IgD-negative memory B cell (primary cell): ENCODE measurements around the gene KANK2. TPM values are rescaled to one million over a fixed set of nuclear protein-coding genes. Genes with fewer than 3 reads are reported as not detected.
"Not testable (repeated sequence)": the region's sequence is repeated elsewhere in the genome, so short reads cannot be mapped to it uniquely, and the experiment has no call there.

ENCODE experiments used
- H3K27ac Mint-ChIP-seq, 3 donors: one replicate each; pipeline ENCODE4 v1.8.0; 2020 to 2022; ENCODE audit warnings: mild to moderate bottlenecking in 3 of 3, mixed read lengths in 3 of 3, moderate library complexity in 1 of 3
- H3K27me3 Mint-ChIP-seq: one replicate; pipeline ENCODE4 v1.8.0; 2021; ENCODE audit warnings: mixed read lengths
- H3K36me3 Mint-ChIP-seq: one replicate; pipeline ENCODE4 v1.8.0; 2020; ENCODE audit warnings: mild to moderate bottlenecking, mixed read lengths
- H3K4me1 Mint-ChIP-seq, 3 donors: one replicate each; pipeline ENCODE4 v1.8.0; 2020 to 2022; ENCODE audit warnings: mixed read lengths in 3 of 3, mild to moderate bottlenecking in 1 of 3
- H3K4me3 Mint-ChIP-seq, 4 donors: one replicate each; pipeline ENCODE4 v1.8.0; 2020 to 2022; ENCODE audit warnings: mild to moderate bottlenecking in 4 of 4, mixed read lengths in 4 of 4, moderate library complexity in 3 of 4
- H3K9me3 Mint-ChIP-seq, 3 donors: one replicate each; pipeline ENCODE4 v1.8.0; 2020 to 2021; ENCODE audit warnings: mixed read lengths in 3 of 3, mild to moderate bottlenecking in 1 of 3
- polyA plus RNA-seq: library from polyadenylated mRNA; unstranded; fragments of 300-500 nt; fragmentation: Illumina TruSeq; gene quantifications from one replicate; pipeline ENCODE4 v1.2.3, GENCODE V29; 2021

The KANK2 gene
- polyA plus RNA-seq, 1 donor from 2014 or later: not detected

DNA sequence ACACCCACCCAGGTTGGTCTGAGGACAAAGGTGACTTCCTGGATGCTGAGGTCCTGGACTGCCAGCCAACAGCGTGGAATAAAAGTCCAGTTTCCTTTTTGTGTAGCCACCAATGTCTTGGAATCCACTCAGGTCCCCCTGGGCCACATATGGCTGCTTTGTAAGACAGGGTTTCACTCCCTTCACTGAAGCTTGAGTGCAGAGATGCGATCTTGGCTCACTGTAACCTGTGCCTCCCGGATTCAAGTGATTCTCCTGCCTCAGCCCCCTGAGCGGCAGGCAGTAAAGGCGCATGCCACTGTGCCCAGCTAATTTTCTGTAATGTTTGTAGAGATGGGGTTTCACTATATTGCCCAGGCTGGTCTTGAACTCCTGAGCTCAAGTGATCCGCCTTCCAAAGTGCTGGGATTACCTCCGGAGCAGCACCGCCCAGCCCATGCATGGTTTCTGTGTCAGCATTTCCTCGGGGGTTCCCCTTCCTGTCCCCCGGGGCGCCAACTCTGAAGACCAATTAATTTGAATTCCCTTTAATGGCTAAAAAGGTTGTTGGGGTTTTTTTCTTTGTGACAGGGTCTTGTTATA is 17.5 kb downstream of the KANK2 start:
- Mint-ChIP-seq H3K27ac (peak overlapping the region in 1 of 3 donors; percentile 81), H3K27me3 (peaks cover 22% of the 10 kb centered on the region), H3K36me3 (no peaks in the 10 kb centered on the region), H3K4me1 (peaks cover 9 to 12% (median 11%) of the 10 kb centered on the region in 3 donors), H3K4me3 (peak overlapping the region; percentile 32 to 93 (median 75)), H3K9me3 (peaks cover 4 to 5% (median 4%) of the 10 kb centered on the region in 3 donors)

GRCh38 chr19:11179145-11179465 is 18.2 kb downstream of the KANK2 start:
- H3K27ac Mint-ChIP-seq, H3K4me3 Mint-ChIP-seq, H3K9me3 Mint-ChIP-seq, H3K36me3 Mint-ChIP-seq: not testable (repeated sequence)
- Mint-ChIP-seq H3K27me3 (peaks cover 22% of the 10 kb centered on the region), H3K4me1 (peaks cover 9 to 12% (median 11%) of the 10 kb centered on the region in 3 donors)

DNA sequence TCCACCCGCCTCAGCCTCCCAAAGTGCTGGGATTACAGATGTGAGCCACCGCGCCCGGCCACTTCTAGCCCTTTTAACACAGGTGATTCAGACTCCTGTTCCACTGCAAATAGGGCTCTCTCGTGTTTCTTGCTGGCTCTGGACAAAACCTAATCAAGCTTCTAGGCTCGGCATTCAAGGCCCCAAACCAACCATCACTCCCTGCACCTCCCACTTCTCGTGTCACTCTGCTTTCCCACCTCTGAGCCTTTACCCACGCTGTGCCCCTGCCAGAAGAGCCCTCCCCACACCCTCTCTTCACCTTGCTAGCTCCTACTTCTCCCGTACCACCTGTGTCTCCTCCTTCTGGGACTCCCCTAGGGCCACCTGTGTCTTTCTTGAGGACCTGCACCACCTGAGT is 19.8 kb downstream of the KANK2 start:
- H3K4me3 Mint-ChIP-seq: peak overlapping the region in 1 of 4 donors; percentile 48
- H3K36me3 Mint-ChIP-seq: no peaks in the 10 kb centered on the region
- no peaks in the 10 kb centered on the region for H3K9me3 Mint-ChIP-seq
- H3K27ac Mint-ChIP-seq: no peak overlapping the region
- peaks cover 9 to 12% (median 11%) of the 10 kb centered on the region in 3 donors for H3K4me1 Mint-ChIP-seq
- H3K27me3 Mint-ChIP-seq: peaks cover 18% of the 10 kb centered on the region

GRCh38 chr19:11176466-11177193 is 20.7 kb downstream of the KANK2 start:
- Mint-ChIP-seq H3K4me1 (peaks cover 9 to 12% (median 11%) of the 10 kb centered on the region in 3 donors), H3K9me3 (no peaks in the 10 kb centered on the region), H3K27ac (peak overlapping the region in 1 of 3 donors; percentile 63), H3K27me3 (peaks cover 18% of the 10 kb centered on the region), H3K36me3 (no peaks in the 10 kb centered on the region), H3K4me3 (no peak overlapping the region)

DNA sequence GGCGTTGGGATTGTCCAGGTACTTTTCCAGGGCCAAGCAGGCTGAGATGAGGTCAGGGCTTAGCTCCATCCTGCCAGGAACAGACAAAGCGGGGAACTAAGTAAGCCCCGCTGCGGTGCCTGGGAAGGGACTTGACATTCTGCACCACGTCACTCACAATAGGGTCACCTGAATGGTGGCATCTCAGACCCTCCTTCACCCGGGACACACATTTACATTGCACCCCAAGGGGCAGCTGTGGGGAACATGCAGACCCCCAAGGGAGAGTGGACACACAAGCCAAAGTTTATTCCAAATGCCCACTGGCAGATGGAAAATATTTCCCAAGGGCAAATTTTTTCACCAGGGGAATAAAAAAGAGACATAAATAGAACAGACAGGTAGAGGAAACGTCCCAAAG is 21.4 kb downstream of the KANK2 start:
- Mint-ChIP-seq H3K4me1 (peaks cover 9 to 12% (median 11%) of the 10 kb centered on the region in 3 donors), H3K27me3 (peaks cover 18% of the 10 kb centered on the region), H3K4me3 (no peak overlapping the region), H3K36me3 (no peaks in the 10 kb centered on the region), H3K9me3 (no peaks in the 10 kb centered on the region), H3K27ac (no peak overlapping the region)

- Mint-ChIP-seq H3K36me3 (no peaks in the 10 kb centered on the region), H3K27me3 (peaks cover 10% of the 10 kb centered on the region), H3K9me3 (no peaks in the 10 kb centered on the region), H3K27ac (no peak overlapping the region), H3K4me1 (peaks cover 0 to 2% (median under 1%) of the 10 kb centered on the region in 3 donors), H3K4me3 (no peak overlapping the region)
Observed at GRCh38 chr19:11174336-11174735, 23.0 kb downstream of the KANK2 start.

GRCh38 chr19:11173516-11174155 is 23.7 kb downstream of the KANK2 start:
- peaks cover 7% of the 10 kb centered on the region for H3K27me3 Mint-ChIP-seq

DNA sequence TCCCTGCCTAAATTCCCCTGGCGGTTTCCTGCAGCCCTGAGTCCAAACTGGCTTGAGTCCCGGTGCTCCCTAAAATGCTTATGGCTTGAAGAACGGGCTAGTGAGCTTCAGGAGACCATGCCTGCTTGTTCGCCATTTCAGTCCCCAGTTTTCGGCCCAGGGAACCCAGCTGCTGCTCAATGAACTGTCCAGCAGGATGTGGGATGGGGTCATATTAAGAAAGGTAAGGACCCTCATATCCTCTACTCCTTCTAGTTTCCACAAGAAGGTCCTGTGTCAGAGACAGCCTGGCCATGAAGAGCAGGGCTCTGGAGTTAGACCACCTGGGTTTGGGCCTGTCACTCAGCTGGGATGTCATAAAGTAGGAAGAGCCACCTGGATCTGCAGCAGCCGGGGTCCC is 24.8 kb downstream of the KANK2 start:
- H3K27ac Mint-ChIP-seq: no peak overlapping the region
- H3K9me3 Mint-ChIP-seq: no peaks in the 10 kb centered on the region
- H3K27me3 Mint-ChIP-seq: peaks cover 3% of the 10 kb centered on the region
- no peaks in the 10 kb centered on the region for H3K4me1 Mint-ChIP-seq
- H3K4me3 Mint-ChIP-seq: no peak overlapping the region
- H3K36me3 Mint-ChIP-seq: no peaks in the 10 kb centered on the region

More at GRCh38 chr19:11173516-11174155, 23.7 kb downstream of the KANK2 start:
- Mint-ChIP-seq H3K36me3 (no peaks in the 10 kb centered on the region), H3K9me3 (no peaks in the 10 kb centered on the region), H3K27ac (no peak overlapping the region), H3K4me1 (peaks cover 0 to 2% (median 0%) of the 10 kb centered on the region in 3 donors), H3K4me3 (no peak overlapping the region)

DNA sequence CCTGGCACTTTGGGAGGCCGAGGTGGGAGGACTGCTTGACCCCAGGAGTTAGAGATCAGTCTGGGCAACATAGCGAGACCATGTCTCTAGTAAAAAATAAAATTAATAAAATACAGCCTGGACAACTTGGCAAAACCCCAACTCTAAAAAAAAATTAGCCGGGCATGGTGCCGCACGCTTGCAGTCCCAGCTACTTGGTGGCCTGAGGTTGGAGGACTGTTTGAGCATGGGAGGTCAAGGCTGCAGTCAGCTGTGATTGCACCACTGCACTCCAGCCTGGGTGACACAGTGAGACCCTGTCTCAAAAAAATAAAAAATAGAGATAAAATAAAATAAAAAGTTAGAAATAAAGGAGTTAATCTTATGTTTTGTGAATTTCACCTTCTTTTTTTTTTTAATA is 26.2 kb downstream of the KANK2 start:
- Mint-ChIP-seq H3K4me3 (no peak overlapping the region), H3K9me3 (peaks cover 0 to 2% (median 0%) of the 10 kb centered on the region in 3 donors), H3K27me3 (peaks cover 5% of the 10 kb centered on the region), H3K4me1 (no peaks in the 10 kb centered on the region), H3K36me3 (no peaks in the 10 kb centered on the region), H3K27ac (no peak overlapping the region)

DNA sequence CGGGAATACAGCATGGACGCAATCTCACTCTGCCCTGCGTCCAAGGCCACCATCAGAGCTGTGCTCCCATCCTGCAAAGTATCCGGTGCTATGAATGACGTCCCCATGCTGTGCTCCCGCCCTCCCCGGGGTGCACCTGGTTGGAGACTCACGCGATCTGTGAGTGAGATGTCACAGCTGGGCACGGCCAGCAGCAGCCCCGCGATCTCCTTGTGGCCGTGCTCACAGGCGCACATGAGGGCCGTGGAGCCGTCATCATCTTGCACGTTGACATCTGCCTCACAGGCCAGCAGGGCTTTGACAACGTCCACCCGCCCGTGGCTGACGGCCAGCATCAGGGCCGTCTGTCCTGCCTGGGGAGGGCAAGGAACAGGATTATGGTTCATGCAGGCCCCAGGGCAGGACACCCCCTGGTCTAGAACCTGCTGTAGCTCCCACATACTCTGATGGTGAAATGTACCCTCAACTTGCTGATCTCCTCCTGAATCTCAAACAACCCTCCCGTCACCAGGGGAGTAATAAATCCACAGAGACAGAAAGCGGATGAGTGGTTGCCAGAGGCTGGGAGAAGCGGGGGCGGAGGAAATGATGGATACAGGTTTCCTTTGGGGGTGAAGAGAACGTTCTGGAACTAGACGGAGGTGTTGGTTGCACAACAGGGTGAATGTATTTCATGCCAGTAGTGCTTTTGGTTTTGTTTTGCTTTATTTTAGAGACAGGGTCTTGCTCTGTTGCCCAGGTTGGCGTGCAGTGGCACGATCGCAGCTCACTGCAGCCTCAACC is 27.3 kb downstream of the KANK2 start:
- peaks cover 5% of the 10 kb centered on the region for H3K27me3 Mint-ChIP-seq

GRCh38 chr19:11168568-11168967 is 28.8 kb downstream of the KANK2 start:
- Mint-ChIP-seq H3K27me3 (peaks cover 5% of the 10 kb centered on the region), H3K36me3 (no peaks in the 10 kb centered on the region), H3K4me1 (no peaks in the 10 kb centered on the region), H3K9me3 (peaks cover 0 to 2% (median 0%) of the 10 kb centered on the region in 3 donors), H3K27ac (no peak overlapping the region), H3K4me3 (no peak overlapping the region)

More for the DNA sequence above, 27.3 kb downstream of the KANK2 start:
- Mint-ChIP-seq H3K4me3 (no peak overlapping the region), H3K9me3 (peaks cover 0 to 2% (median 0%) of the 10 kb centered on the region in 3 donors), H3K36me3 (no peaks in the 10 kb centered on the region), H3K4me1 (no peaks in the 10 kb centered on the region), H3K27ac (no peak overlapping the region)

DNA sequence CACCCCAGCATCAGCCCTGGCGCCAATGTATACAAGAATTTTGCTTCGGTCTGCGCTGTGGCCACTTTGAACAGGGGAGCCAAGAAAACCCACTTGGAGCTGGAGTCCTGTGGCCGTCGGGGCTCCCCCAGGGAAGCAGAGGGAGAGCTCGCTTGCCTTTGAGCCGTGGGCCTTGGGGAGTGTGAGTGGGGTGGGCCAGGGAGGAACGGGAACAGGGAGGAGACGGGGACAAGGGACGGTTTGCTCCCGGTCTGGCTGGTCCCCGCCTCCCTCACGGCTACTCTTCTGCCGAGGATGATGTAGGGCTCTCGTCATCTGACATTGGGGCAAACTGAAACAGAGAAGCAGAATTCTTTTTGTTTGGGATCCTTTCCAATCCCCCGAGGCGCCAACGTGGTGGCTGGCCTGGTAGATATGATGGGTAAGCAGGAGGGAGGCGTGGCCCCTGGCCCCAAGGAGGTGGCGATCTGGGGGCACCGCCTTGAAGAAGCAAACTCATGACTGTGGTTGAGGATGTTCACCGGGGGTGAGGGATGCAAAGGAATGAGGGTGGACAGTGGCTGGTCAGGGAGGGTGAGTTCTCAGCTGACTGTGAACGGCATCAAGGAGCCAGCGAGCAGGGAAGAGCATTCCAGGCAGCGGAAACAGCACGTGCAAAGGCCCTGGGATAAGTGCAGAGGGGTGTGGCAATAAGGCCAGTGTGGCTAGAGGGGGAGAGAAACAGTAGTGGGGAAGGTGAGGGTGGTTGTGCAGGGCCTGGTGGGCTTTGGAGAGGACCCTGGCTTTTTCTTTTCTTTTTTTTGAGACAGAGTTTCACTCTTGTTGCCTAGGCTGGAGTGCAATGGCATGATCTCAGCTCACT is 30.8 kb downstream of the KANK2 start:
- Mint-ChIP-seq H3K4me3 (no peak overlapping the region), H3K9me3 (peaks cover 0 to 3% (median 0%) of the 10 kb centered on the region in 3 donors), H3K4me1 (no peaks in the 10 kb centered on the region), H3K27me3 (peaks cover 5% of the 10 kb centered on the region), H3K36me3 (no peaks in the 10 kb centered on the region), H3K27ac (peak overlapping the region in 1 of 3 donors; percentile 77)

- H3K27ac Mint-ChIP-seq: no peak overlapping the region
- H3K4me3 Mint-ChIP-seq: no peak overlapping the region
- H3K9me3 Mint-ChIP-seq: peaks cover 0 to 3% (median 0%) of the 10 kb centered on the region in 3 donors
- H3K4me1 Mint-ChIP-seq: no peaks in the 10 kb centered on the region
- peaks cover 5% of the 10 kb centered on the region for H3K27me3 Mint-ChIP-seq
- H3K36me3 Mint-ChIP-seq: no peaks in the 10 kb centered on the region
Observed at GRCh38 chr19:11165486-11166030, 31.8 kb downstream of the KANK2 start.

- no peak overlapping the region for H3K27ac Mint-ChIP-seq
- H3K36me3 Mint-ChIP-seq: no peaks in the 10 kb centered on the region
- H3K4me3 Mint-ChIP-seq: no peak overlapping the region
- peaks cover 4% of the 10 kb centered on the region for H3K27me3 Mint-ChIP-seq
- H3K9me3 Mint-ChIP-seq: peaks cover 0 to 6% (median 0%) of the 10 kb centered on the region in 3 donors
- no peaks in the 10 kb centered on the region for H3K4me1 Mint-ChIP-seq
Observed at GRCh38 chr19:11164879-11165406, 32.4 kb downstream of the KANK2 start.
